ENCODE measurements around the gene SNTG2.
A peak's percentile ranks its signal among the peaks of the same experiment; 100 is the strongest.

DNA sequence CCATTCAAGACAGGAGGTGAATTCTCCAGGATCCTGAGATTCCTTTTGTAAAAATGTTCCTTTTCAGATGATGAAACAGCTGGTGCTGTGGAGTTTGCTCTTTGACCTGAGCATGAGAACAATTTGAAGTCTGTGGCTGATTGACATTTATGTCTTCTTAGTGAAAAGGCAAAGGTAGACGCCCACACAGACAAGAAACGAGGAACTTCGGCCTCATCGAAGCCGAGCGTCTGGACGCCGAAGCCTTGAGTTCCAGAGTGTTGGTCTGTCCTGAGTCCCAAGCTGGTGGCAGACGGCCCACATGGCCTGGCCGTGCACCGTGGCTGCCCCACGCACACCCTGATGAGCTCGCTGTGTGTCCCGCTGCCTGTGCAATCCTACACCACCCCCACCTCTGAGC, 20.7 kb upstream of the SNTG2 start:
- TF ChIP-seq, protein P1, sequence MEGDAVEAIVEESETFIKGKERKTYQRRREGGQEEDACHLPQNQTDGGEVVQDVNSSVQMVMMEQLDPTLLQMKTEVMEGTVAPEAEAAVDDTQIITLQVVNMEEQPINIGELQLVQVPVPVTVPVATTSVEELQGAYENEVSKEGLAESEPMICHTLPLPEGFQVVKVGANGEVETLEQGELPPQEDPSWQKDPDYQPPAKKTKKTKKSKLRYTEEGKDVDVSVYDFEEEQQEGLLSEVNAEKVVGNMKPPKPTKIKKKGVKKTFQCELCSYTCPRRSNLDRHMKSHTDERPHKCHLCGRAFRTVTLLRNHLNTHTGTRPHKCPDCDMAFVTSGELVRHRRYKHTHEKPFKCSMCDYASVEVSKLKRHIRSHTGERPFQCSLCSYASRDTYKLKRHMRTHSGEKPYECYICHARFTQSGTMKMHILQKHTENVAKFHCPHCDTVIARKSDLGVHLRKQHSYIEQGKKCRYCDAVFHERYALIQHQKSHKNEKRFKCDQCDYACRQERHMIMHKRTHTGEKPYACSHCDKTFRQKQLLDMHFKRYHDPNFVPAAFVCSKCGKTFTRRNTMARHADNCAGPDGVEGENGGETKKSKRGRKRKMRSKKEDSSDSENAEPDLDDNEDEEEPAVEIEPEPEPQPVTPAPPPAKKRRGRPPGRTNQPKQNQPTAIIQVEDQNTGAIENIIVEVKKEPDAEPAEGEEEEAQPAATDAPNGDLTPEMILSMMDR (IDR thresholded peaks at IDR 0.05), result no peak
- TF ChIP-seq NR1H2 (CRISPR knock-in tag; IDR thresholded peaks at IDR 0.05) (no peak), SMAD4 (CRISPR knock-in tag; IDR thresholded peaks at IDR 0.05) (no peak), ELF4 (CRISPR knock-in tag; IDR thresholded peaks at IDR 0.05; ENCODE audit: low read depth) (no peak), GABPB1 (CRISPR knock-in tag; IDR thresholded peaks at IDR 0.05) (no peak)
- TF ChIP-seq, protein P2, sequence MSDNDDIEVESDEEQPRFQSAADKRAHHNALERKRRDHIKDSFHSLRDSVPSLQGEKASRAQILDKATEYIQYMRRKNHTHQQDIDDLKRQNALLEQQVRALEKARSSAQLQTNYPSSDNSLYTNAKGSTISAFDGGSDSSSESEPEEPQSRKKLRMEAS (CRISPR knock-in tag; IDR thresholded peaks at IDR 0.05), result peak; percentile 15; the same call in 1 of the 2 replicates
- TF ChIP-seq, protein P3, sequence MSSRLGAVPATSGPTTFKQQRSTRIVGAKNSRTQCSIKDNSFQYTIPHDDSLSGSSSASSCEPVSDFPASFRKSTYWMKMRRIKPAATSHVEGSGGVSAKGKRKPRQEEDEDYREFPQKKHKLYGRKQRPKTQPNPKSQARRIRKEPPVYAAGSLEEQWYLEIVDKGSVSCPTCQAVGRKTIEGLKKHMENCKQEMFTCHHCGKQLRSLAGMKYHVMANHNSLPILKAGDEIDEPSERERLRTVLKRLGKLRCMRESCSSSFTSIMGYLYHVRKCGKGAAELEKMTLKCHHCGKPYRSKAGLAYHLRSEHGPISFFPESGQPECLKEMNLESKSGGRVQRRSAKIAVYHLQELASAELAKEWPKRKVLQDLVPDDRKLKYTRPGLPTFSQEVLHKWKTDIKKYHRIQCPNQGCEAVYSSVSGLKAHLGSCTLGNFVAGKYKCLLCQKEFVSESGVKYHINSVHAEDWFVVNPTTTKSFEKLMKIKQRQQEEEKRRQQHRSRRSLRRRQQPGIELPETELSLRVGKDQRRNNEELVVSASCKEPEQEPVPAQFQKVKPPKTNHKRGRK (CRISPR knock-in tag; IDR thresholded peaks at IDR 0.05; ENCODE audit: borderline replicate concordance), result no peak
